Testis (tissue), 2 donors: ENCODE results near the gene DNAAF6.

ENCODE experiments used
- CTCF ChIP-seq, 3 experiments: fragments of 450-650 bp in 2 of 3; fragments of 200-600 bp in 1 of 3; sonication (generic) in 1 of 3; IDR thresholded peaks; one replicate each; pipeline ENCODE4 v1.5.1; 2016 to 2019; ENCODE audit warnings: antibody characterized with exemption in 3 of 3, mild to moderate bottlenecking in 2 of 3, moderate library complexity in 1 of 3
- POLR2A ChIP-seq: fragments of 450-650 bp; IDR thresholded peaks from one replicate; pipeline ENCODE4 v1.6.1; 2017; ENCODE audit warnings: antibody characterized with exemption, mild to moderate bottlenecking, moderate library complexity

GRCh38 chrX:107227780-107228485, 21.5 kb downstream of the DNAAF6 start:
- TF ChIP-seq POLR2A: no peak
- no peak for TF ChIP-seq CTCF (IDR thresholded peaks at IDR 0.05)
